Progenitor cell of endocrine pancreas (in vitro differentiated cells): ENCODE results near the gene DGUOK. TPM values are rescaled to one million over a fixed set of nuclear protein-coding genes. Genes with fewer than 3 reads are reported as not detected.

Source experiments
- DNase-seq: peaks from one replicate; pipeline ENCODE4 v3.0.0; 2021; ENCODE audit warnings: low spot score; ENCODE audit not compliant: unreplicated experiment
- H3K27ac Mint-ChIP-seq: 2 replicates; pipeline ENCODE4 v1.8.0; 2021; ENCODE audit warnings: mild to moderate bottlenecking, moderate library complexity, mixed read lengths
- H3K27me3 Mint-ChIP-seq: 2 replicates; pipeline ENCODE4 v1.8.0; 2021; ENCODE audit warnings: mixed read lengths
- H3K36me3 Mint-ChIP-seq: 2 replicates; pipeline ENCODE4 v1.8.0; 2022; ENCODE audit warnings: mixed read lengths; ENCODE audit not compliant: insufficient read depth
- H3K4me1 Mint-ChIP-seq: 2 replicates; pipeline ENCODE4 v1.8.0; 2021; ENCODE audit warnings: low read depth, mixed read lengths
- H3K4me3 Mint-ChIP-seq: 2 replicates; pipeline ENCODE4 v1.8.0; 2021; ENCODE audit warnings: low read depth, mild to moderate bottlenecking, moderate library complexity, mixed read lengths
- H3K9me3 Mint-ChIP-seq: 2 replicates; pipeline ENCODE4 v1.8.0; 2021; ENCODE audit warnings: low read depth, mixed read lengths
- CTCF ChIP-seq: fragments of 200-600 bp; sonication (generic); IDR thresholded peaks from one replicate; pipeline ENCODE4 v1.5.0; 2021; ENCODE audit warnings: antibody characterized with exemption, mild to moderate bottlenecking; ENCODE audit not compliant: unreplicated experiment
- total RNA-seq: library from RNA; stranded (reverse); gene quantifications from 2 replicates; pipeline ENCODE4 v1.2.1, GENCODE V29; 2021

Gene DGUOK
- total RNA-seq, 1 donor from 2014 or later, result 63.8 TPM

GRCh38 chr2:73961823-73962615 is 35.3 kb downstream of the DGUOK start:
- no peak overlapping the region for H3K4me3 Mint-ChIP-seq
- H3K4me1 Mint-ChIP-seq, result no peaks in the 10 kb centered on the region
- H3K36me3 Mint-ChIP-seq, result peaks cover 19% of the 10 kb centered on the region
- no peaks in the 10 kb centered on the region for H3K27me3 Mint-ChIP-seq
- H3K9me3 Mint-ChIP-seq, result peaks cover 7% of the 10 kb centered on the region
- no peak for TF ChIP-seq CTCF
- DNase-seq, result no peak
- H3K27ac Mint-ChIP-seq, result no peak overlapping the region

- Mint-ChIP-seq H3K36me3 (peaks cover 18% of the 10 kb centered on the region), H3K4me3 (no peak overlapping the region), H3K27me3 (no peaks in the 10 kb centered on the region), H3K4me1 (no peaks in the 10 kb centered on the region), H3K27ac (peak overlapping the region; percentile 67), H3K9me3 (peaks cover 7% of the 10 kb centered on the region)
- no peak for DNase-seq
- no peak for TF ChIP-seq CTCF
Observed at GRCh38 chr2:73962798-73963197, 36.1 kb downstream of the DGUOK start.

GRCh38 chr2:73963385-73964120 is 36.9 kb downstream of the DGUOK start:
- Mint-ChIP-seq H3K9me3 (peaks cover 7% of the 10 kb centered on the region), H3K36me3 (peaks cover 11% of the 10 kb centered on the region), H3K27ac (no peak overlapping the region), H3K4me1 (no peaks in the 10 kb centered on the region), H3K27me3 (peaks cover 2% of the 10 kb centered on the region), H3K4me3 (no peak overlapping the region)
- TF ChIP-seq CTCF, result no peak
- DNase-seq, result no peak

GRCh38 chr2:73964223-73964622 is 37.5 kb downstream of the DGUOK start:
- Mint-ChIP-seq H3K4me3 (no peak overlapping the region), H3K36me3 (peaks cover 11% of the 10 kb centered on the region), H3K9me3 (peaks cover 7% of the 10 kb centered on the region), H3K27me3 (peaks cover 6% of the 10 kb centered on the region), H3K27ac (no peak overlapping the region), H3K4me1 (no peaks in the 10 kb centered on the region)
- DNase-seq, result no peak
- TF ChIP-seq CTCF, result no peak

- no peak overlapping the region for H3K27ac Mint-ChIP-seq
- H3K27me3 Mint-ChIP-seq, result peaks cover 8% of the 10 kb centered on the region
- no peak for DNase-seq
- no peaks in the 10 kb centered on the region for H3K4me1 Mint-ChIP-seq
- H3K4me3 Mint-ChIP-seq, result no peak overlapping the region
- peaks cover 8% of the 10 kb centered on the region for H3K36me3 Mint-ChIP-seq
- no peak for TF ChIP-seq CTCF
- H3K9me3 Mint-ChIP-seq, result peaks cover 7% of the 10 kb centered on the region
Observed at GRCh38 chr2:73965053-73965452, 38.4 kb downstream of the DGUOK start.
